GM10248 (cell line): ENCODE measurements around the gene THRAP3.
A peak's percentile ranks its signal among the peaks of the same experiment; 100 is the strongest.

Experiments
- CTCF ChIA-PET: fragments of 300-600 bp; sonication (Branson Sonifier 250); formaldehyde crosslinking; extraction: SDS; loops from one replicate; lab custom pipeline; 2021; ENCODE audit warnings: antibody characterized with exemption; lab: Yijun Ruan, JAX
- POLR2A ChIA-PET: fragments of 350-650 bp; sonication (Branson Sonifier 250); formaldehyde crosslinking; extraction: SDS; loops from one replicate; lab custom pipeline; 2020; ENCODE audit warnings: antibody characterized with exemption; lab: Yijun Ruan, JAX
- DNase-seq: peaks from one replicate; pipeline ENCODE4 v3.0.0; 2012; ENCODE audit errors: extremely low spot score
- CTCF ChIP-seq: IDR thresholded peaks from 2 replicates; pipeline ENCODE4 v1.5.1; 2012; ENCODE audit warnings: mild to moderate bottlenecking, low read depth; ENCODE audit errors: extremely low read depth, missing control alignments, control extremely low read depth

The THRAP3 gene

DNA sequence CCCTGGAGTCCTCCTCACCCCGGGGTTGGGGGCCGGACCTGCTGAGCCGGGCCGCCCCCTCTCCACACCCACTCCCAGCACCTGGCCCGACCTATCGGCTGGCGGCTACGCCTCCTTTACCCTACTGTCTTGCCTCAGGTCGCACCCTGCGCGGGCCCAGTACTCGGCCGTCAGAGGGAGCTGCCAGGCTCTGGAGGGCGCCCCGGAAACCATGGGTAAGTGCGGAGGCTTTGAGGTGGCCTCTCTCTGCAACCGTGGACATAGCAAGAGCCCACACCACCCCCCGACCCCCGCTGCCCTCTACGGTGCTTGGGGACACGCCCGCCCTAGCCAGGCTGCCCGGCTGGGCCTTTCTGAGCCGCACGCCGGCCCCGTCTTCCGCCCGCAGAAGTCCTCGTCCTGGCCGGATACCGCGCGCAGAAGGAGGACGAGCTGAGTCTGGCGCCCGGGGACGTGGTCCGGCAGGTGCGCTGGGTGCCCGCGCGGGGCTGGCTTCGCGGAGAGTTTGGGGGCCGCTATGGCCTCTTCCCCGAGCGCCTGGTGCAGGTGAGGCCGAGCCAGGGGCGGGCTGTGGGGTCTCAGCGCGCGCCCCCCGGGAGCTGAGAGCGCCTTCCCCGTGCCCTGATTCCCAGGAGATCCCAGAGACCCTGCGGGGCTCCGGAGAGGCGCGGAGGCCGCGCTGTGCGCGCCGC, 82.1 kb downstream of the THRAP3 start, which contains the start of gene SH3D21:
TSS of gene SH3D21 (plus strand) at position 159 of the 692 bp plus-strand sequence. CDS start at position 212, 53 bp downstream.
- ChIA-PET CTCF (interaction anchor here (0.7 to 2.2 kb wide), 13 partner anchors 9 to 171 kb away, joined by 3 to 11 read pairs (median 5); partner anchors contain the start of gene TRAPPC3), POLR2A (interaction anchor here (0.5 to 1.6 kb wide), 10 partner anchors 11 to 1169 kb away, joined by 3 to 5 read pairs (median 3); partner anchors contain the start of gene EVA1B)
- TF ChIP-seq CTCF = peak; percentile 26
- peak; percentile 51 for DNase-seq

DNA sequence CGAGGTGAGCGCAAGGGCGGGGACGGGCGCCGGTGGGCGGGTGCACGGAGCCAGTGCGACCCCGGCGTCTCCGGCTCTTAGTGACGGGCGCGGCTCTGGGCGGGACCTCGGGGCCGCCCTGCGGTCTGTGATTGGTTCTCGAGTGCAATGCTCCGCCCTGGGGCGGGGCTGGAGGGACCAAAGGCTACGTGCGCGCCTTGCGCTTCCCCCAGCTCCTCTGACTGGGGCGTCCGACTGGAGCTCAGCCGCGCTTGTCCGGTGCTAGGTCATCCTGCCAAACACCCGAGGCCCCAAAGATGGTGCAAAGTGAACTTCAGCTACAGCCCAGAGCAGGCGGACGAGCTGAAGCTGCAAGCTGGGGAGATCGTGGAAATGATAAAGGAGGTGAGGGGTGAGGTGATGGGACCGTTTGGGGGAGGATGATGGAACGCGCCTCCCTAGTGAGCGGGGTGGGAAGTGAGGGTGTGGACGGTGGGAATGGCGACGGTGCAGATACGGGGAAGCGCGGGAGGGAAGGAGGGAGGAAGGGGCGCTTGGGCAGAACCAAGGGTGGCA, 82.7 kb downstream of the THRAP3 start:
- no peak for TF ChIP-seq CTCF
- ChIA-PET CTCF (interaction anchor here (1.0 to 2.2 kb wide), 12 partner anchors 8 to 172 kb away, joined by 3 to 11 read pairs (median 5); partner anchors contain the start of gene TRAPPC3), POLR2A (interaction anchor here (0.6 to 1.6 kb wide), 6 partner anchors 14 to 1168 kb away, joined by 3 read pairs; no protein-coding TSS in a partner anchor)
- DNase-seq = peak; percentile 100

GRCh38 chr1:36307601-36308330, 83.5 kb downstream of the THRAP3 start:
- ChIA-PET POLR2A (interaction anchor here (1.0 to 1.5 kb wide), 3 partner anchors 13 to 1167 kb away, joined by 3 read pairs; no protein-coding TSS in a partner anchor), CTCF (interaction anchor here (1.1 to 2.2 kb wide), 9 partner anchors 8 to 120 kb away, joined by 3 to 11 read pairs (median 5); no protein-coding TSS in a partner anchor)
- DNase-seq = no peak
- no peak for TF ChIP-seq CTCF

DNA sequence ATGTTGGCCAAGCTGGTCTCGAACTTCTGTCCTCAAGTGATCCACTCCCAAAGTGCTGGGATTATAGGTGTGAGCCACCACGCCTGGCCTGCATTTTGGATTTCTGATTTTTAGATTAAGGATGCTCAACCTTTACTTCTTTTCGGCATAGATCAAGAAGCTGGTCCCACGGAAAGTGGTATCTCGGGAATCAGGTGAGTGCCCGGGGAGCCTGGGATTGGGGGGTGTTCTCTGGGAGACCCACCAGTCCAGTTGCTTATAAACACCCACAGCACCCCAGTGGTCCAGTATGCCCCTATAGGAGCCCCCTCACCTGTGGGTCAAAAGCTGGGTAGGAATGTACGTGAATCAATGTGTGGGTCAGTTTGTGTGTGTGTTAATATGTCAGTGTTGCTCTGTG, 85.2 kb downstream of the THRAP3 start:
- TF ChIP-seq CTCF = no peak
- DNase-seq = no peak
- CTCF ChIA-PET = interaction anchor here (1.1 to 1.6 kb wide), 2 partner anchors 9 to 24 kb away, joined by 5 to 6 read pairs; no protein-coding TSS in a partner anchor
- POLR2A ChIA-PET = no interaction called here

DNA sequence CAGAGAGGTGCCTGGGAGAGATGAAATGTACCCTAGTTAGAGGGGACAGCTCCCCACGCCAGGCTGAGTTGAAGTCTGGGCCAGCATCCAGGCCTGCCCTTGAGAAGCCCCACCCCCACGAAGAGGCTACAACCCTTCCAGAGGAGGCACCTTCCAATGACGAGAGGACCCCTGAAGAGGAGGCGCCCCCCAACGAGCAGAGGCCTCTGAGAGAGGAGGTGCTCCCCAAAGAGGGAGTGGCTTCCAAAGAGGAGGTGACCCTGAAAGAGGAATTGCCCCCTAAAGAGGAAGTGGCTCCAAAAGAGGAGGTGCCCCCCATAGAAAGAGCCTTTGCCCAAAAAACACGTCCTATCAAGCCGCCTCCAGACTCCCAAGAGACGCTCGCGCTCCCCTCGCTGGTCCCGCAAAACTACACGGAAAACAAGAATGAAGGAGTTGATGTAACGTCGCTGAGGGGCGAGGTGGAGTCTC, 96.1 kb downstream of the THRAP3 start:
- TF ChIP-seq CTCF = no peak
- ChIA-PET CTCF (interaction anchor here (1.3 to 1.8 kb wide), 3 partner anchors 14 to 22 kb away, joined by 3 to 5 read pairs (median 5); partner anchors contain the start of gene SH3D21), POLR2A (interaction anchor here (1.0 kb wide), 1 partner anchor 13 kb away, joined by 3 read pairs; no protein-coding TSS in a partner anchor)
- DNase-seq = no peak
